Cortex of kidney (tissue), 1 donor: ENCODE data around the gene TGIF1.
"Not testable (repeated sequence)": the region's sequence is repeated elsewhere in the genome, so short reads cannot be mapped to it uniquely, and the experiment has no call there.

ENCODE experiments used
- DNase-seq: peaks from one replicate; lab custom pipeline; 2025; lab: John Stamatoyannopoulos, UW

Gene TGIF1

DNA sequence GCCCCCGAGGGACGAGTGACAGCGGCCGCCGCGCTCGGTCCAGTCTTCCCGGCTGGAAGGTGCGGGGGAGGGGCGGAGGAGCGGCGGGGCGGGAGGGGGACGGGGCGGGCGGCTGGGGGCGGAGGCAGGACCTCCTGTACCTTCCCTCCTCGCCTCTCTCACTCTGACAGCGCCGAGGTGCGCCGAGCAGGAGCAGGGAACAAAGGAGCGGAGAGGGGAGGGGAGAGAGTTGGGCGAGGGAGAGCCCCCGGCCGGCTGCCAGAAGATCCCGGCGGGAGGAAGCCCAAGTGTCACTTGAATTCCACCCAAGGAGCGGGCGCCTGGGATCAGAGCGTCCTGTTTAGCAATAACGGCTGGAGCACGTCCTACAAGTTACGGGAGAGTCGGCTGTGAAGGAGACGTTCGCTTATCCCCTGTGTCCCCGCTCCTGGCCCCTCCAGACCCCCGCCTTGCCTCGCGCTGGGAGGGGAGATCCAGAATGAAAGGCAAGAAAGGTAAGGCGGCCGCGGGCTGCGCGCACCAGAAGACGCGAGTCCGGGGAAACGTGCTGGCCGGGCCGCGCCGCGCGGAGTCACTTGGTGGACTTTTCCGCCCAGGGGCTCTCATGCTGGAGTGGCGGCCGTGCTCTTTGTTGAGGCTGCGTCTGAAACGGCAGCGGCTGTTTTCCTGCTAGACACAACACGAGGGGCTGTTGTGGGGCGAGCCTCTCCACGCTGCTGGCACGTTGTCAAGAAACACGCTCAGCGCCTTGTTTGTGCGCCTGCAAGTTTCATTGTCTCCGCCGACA, at the start of gene TGIF1:
TSS of gene TGIF1 (plus strand) at position 161 of the 787 bp plus-strand sequence. CDS start at position 479, 318 bp downstream.
- DNase-seq, result peak; percentile 46

DNA sequence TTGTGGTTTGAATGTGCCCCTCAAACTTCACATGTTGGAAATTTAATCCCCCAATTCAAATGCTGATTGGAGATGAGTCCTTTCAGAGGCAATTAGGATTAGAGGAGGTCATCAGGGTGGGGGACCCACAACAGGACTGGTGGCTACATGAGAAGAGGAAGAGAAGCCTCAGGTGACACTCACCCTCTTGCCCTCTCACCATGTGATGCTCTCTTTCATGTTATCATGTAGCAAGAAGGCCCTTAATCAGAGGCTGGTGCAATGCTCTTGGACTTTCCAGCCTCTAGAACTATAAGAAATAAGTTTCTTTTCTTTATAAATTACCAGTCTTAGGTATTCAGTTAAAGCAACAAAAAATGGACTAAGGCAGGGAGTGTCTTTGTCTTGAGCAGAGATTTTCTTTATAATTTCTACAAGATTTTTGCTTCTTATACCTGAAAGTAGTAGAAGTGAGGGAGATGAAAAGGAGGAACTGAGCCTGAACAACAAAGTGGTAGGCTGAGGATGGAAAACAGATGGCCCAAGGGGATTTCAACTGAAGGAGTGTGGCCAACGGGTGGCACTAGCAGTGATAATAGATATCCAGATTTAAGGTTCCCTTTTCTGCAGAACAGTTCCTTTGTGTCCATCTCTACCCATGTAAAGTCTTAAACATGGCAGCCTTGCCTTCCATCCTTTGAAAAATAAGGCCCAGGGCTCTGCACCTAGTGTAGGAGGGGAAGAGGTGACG, 49.2 kb upstream of the TGIF1 start:
- no peak for DNase-seq

GRCh38 chr18:3401669-3402620, 48.0 kb upstream of the TGIF1 start:
- DNase-seq, result no peak

- no peak for DNase-seq
These were observed 47.0 kb upstream of the TGIF1 start for GRCh38 chr18:3402982-3403451.

- no peak for DNase-seq
These were observed 44.3 kb upstream of the TGIF1 start for GRCh38 chr18:3405713-3406112.

GRCh38 chr18:3408107-3408506, 41.9 kb upstream of the TGIF1 start:
- DNase-seq, result no peak

DNA sequence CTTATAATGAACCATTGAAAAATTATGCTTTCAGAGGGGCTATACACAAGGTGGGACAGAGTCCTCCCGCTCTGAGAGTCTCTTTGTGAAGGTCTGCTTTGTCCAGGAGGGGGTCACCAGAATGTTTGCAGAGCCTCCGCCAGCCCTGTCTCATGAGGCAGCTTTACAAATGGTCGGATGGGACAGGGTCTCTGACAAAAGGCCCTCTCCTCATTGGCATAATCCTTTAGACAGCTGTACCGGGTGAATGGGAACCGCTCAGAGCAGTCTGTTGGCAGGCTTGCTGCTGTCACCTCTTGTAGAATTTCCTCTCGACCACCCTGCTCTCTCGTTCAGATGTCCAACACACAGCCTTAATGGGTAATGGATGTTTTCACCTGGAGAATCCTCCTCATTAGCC, 40.2 kb upstream of the TGIF1 start:
- no peak for DNase-seq

DNA sequence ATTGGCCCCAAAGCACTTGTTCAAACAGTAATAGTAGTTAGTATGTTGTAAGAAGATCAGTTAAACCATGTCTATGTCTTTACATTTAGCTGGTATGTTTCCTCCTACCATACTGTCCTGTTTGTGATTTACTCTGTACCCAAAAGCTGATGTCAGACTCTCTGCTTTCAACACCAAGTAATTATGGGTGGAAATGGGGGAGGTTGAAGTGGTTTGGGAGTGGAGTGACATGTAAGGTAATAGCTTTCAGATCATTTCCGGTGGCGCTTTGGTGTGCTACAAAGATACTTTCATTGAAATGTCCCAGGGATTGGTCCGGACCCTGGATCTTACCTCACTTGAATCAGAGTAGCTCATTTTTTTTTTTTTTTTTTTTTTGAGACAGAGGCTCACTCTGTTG, 39.7 kb upstream of the TGIF1 start:
- DNase-seq, result no peak

GRCh38 chr18:3410876-3411275, 39.1 kb upstream of the TGIF1 start:
- DNase-seq, result not testable (repeated sequence)

DNA sequence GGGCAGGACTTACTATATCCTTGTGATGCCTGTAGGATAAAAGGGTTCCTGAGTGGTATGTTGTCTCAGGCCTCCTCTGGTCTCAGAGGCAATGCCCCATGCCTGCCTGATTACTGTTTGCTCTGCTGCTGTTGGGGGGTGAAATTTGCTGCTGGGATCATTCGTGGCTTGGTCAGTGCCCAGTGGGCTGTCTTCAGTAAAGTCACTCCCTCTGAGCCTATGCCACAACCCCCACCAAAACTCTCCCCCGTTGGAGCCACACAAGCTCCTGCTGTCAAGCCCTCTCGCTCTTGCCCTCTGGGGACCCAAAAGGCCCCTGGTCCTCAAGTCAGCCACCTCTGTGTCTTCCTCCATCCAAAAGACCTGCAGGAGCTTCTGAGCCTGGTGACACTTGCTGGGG, 38.6 kb upstream of the TGIF1 start:
- DNase-seq, result no peak

DNA sequence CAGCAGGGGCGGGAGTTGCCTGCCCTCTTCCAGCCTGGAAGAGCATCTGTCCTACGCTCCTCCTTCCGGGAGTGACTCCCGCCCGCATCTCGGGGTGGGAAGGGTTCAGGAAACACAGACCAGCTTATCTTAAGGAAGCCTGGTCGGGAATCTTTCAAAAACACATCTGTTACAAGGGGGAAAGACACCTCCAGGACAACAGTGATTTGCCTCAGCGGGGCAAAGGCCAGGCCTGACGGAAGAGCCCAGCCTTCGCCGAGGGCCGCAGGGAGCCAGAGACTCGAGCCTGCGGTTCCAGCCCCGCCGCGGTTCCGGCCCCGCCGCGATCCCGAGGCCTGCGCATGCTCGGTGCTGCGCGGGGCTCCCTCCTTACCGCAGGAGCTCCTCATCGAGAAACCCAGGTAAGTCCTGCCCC, 38.1 kb upstream of the TGIF1 start:
- no peak for DNase-seq

DNA sequence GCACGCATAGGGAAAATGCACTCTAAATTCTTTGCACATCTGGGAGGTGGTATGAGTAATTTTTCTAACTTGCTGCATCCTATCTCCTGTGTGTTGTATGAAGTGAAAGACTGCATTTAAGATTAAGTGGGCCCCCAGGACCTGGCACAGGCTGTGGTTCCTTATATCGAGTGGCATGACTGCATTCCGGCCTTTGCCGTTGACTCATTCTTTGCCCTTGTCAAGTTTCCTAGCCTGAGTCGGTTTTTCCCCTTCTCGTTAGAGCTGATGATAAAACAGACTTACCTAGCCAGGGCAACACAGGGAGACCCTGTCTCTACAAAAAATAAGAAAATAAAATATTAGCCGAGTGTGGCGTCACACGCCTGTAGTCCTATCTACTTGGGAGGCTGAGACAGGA, 37.4 kb upstream of the TGIF1 start:
- DNase-seq, result not testable (repeated sequence)

- no peak for DNase-seq
These were observed 34.9 kb upstream of the TGIF1 start for GRCh38 chr18:3415110-3415509.

DNA sequence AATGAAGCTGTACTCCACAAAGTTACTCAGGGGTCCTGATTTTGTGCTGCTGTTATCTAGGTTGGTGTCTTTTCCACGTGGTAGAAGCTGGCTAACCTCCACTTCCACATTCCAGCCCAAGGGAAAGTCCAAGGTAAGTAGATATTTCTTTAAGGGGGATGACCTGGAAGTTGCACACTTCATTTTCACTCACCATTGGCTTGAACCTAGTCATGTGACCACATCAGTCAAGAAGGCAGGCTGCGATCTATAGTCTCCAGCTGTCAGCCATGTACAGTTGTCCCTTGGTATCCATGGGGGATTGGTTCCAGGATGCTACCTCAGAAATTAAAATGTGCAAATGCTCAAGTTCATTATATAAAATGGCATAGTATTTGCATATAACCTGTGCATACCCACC, 31.9 kb upstream of the TGIF1 start:
- DNase-seq, result no peak

DNA sequence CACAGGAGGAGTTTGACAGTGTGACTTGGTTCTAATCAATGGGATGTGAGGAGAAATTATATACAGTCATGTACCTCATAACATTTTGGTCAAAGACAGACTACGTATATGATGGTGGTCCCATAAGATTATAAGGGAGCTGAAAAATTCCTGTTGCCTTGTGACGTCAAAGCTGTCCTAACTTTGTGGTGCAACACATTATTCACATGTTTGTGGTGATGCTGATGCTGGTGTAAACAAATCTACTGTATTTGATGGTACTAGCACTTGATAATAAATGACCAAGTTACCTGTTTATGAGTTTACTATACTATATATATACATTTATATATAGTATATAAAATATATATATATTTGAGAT, 29.1 kb upstream of the TGIF1 start:
- DNase-seq, result no peak

GRCh38 chr18:3422905-3423304, 27.1 kb upstream of the TGIF1 start:
- DNase-seq, result no peak

DNA sequence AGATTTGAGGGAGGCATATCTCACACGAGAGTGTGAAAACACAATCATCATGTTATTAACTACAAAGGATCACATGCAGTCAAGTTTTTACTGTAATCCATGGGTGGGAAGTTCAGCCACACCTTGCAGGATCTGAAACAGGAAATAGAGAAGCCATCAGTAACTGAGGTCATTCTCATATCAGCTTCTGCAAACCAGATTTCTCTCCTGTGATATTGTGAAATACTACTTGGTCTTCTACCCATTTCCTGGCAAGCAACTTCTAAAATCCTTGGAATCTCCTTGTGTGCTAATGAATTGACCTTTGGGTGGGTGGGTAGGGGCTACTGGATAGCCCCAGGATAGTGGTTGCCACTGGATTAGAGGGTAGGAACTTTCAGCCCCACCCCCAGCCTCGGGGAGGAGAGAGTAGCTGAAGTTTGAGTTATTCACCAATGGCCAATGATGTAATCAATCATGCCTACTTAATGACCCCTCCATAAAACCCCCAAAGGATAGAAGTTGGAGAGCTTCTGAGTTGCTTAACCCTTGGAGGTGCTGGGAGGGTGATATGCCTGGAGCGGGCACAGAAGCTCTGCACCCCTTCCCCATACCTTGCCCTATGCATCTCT, 25.6 kb upstream of the TGIF1 start:
- DNase-seq, result no peak

GRCh38 chr18:3425030-3425429, 24.9 kb upstream of the TGIF1 start:
- DNase-seq, result no peak

DNA sequence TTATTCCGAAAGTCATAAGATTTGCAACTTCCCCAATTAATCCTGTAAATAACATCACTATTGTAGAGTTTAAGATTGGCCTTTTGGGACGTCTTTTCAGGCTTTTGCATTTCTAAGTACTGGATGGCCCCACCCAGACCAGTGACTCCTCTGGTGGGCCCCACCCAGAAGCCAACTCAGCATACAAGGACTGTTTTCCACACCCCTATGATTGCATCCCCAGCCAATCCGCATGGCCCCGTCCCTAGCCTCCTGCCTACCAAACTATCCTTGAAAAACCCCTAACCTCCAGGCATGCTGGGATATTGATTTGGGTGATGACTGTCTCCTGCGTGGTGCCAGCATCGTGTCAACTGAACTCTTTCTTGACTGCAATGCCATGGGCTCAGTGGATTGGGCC, 24.5 kb upstream of the TGIF1 start:
- DNase-seq, result no peak

DNA sequence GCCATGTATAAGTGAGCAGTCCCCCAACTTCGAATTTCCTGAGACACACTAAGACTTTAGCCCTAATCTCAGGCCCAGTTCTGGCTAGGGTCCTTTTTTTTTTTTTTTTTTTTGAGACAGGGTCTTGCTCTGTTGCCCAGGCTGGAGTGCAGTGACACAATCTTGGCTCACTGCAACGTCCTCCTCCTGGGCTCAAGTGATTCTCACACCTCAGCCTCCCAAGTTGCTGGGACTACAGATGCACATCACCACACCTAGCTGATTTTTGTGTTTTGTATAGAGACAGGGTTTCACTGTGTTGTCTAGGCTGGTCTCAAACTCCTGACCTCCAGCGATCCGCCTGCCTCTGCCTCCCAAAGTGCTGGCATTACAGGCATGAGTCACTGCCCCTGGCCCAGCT, 23.9 kb upstream of the TGIF1 start:
- DNase-seq, result no peak

- no peak for DNase-seq
These were observed 22.0 kb upstream of the TGIF1 start for GRCh38 chr18:3427944-3428343.

GRCh38 chr18:3429121-3429520, 20.9 kb upstream of the TGIF1 start:
- no peak for DNase-seq
